Tibial artery (tissue), 4 donors: Measurements from ENCODE around the gene PLAAT3.
"Not testable (repeated sequence)": the region's sequence is repeated elsewhere in the genome, so short reads cannot be mapped to it uniquely, and the experiment has no call there.

Source experiments
- DNase-seq, 2 donors: peaks; one replicate each; pipeline ENCODE4 v3.0.0-alpha.2; 2019
- H3K27ac ChIP-seq, 2 donors: fragments of 200-600 bp; sonication (generic) in 1 of 2; 1 replicate in 1 of 2; 2 replicates in 1 of 2; pipeline ENCODE4 v1.5.1; 2018 to 2019; ENCODE audit warnings: mild to moderate bottlenecking in 1 of 2
- H3K27me3 ChIP-seq, 2 donors: fragments of 200-600 bp; sonication (generic) in 1 of 2; one replicate each; pipeline versions ENCODE4 v1.5.1 to v1.6.0; 2016 to 2019
- H3K36me3 ChIP-seq, 3 donors: fragments of 200-600 bp; sonication (generic) in 2 of 3; one replicate each; pipeline ENCODE4 v1.5.1; 2016 to 2019; ENCODE audit warnings: mild to moderate bottlenecking in 2 of 3
- H3K4me1 ChIP-seq, 4 donors: fragments of 200-600 bp; sonication (generic) in 2 of 4; 1 replicate in 3 of 4; 2 replicates in 1 of 4; pipeline ENCODE4 v1.5.1; 2016 to 2019
- H3K4me3 ChIP-seq, 2 donors: fragments of 200-600 bp; sonication (generic) in 1 of 2; 1 replicate in 1 of 2; 2 replicates in 1 of 2; pipeline ENCODE4 v1.5.1; 2018 to 2019; ENCODE audit warnings: mild to moderate bottlenecking in 2 of 2
- H3K9me3 ChIP-seq, 3 donors: fragments of 200-600 bp; sonication (generic) in 1 of 3; one replicate each; pipeline ENCODE4 v1.5.1; 2016 to 2019
- intact Hi-C: fragments of 100-400 bp; cut with DNase I; formaldehyde crosslinking; loops from one replicate; pipeline ENCODE4 v1.15.0; 2023; ENCODE audit warnings: low total_unique reads
- TF ChIP-seq, protein P1 (sequence below), 2 experiments: fragments of 200-600 bp in 1 of 2; fragments of 450-650 bp in 1 of 2; IDR thresholded peaks; one replicate each; pipeline ENCODE4 v1.5.1; 2017 to 2019; ENCODE audit warnings: antibody characterized with exemption in 2 of 2, mild to moderate bottlenecking in 1 of 2, moderate library complexity in 1 of 2

The PLAAT3 gene

DNA sequence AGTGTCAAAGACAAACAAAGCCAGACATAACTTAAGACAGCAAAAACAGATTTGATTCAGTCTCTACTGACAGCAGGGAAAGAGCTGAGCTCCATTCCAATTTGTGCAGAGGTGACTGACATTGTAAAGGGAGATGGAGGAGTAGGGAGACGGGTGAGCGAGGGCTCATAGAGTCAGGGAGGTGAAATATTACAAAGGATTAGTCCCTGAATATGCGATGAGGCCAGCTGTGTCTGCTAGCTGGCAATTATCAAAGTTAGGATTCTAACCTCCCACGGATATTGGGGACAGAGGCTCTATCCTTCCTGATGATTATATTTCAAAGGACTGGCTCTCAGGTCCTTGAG lies 59.4 kb downstream of the PLAAT3 start:
- H3K36me3 ChIP-seq = no peaks in the 10 kb centered on the region
- no peaks in the 10 kb centered on the region for H3K9me3 ChIP-seq
- H3K27me3 ChIP-seq = no peaks in the 10 kb centered on the region
- peaks cover 0 to 2% (median under 1%) of the 10 kb centered on the region in 4 donors for H3K4me1 ChIP-seq
- no peak overlapping the region for H3K27ac ChIP-seq
- H3K4me3 ChIP-seq = no peak overlapping the region
- intact Hi-C loops = no loop called here
- TF ChIP-seq, protein P1, sequence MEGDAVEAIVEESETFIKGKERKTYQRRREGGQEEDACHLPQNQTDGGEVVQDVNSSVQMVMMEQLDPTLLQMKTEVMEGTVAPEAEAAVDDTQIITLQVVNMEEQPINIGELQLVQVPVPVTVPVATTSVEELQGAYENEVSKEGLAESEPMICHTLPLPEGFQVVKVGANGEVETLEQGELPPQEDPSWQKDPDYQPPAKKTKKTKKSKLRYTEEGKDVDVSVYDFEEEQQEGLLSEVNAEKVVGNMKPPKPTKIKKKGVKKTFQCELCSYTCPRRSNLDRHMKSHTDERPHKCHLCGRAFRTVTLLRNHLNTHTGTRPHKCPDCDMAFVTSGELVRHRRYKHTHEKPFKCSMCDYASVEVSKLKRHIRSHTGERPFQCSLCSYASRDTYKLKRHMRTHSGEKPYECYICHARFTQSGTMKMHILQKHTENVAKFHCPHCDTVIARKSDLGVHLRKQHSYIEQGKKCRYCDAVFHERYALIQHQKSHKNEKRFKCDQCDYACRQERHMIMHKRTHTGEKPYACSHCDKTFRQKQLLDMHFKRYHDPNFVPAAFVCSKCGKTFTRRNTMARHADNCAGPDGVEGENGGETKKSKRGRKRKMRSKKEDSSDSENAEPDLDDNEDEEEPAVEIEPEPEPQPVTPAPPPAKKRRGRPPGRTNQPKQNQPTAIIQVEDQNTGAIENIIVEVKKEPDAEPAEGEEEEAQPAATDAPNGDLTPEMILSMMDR (IDR thresholded peaks at IDR 0.05) = no peak
- DNase-seq = no peak

DNA sequence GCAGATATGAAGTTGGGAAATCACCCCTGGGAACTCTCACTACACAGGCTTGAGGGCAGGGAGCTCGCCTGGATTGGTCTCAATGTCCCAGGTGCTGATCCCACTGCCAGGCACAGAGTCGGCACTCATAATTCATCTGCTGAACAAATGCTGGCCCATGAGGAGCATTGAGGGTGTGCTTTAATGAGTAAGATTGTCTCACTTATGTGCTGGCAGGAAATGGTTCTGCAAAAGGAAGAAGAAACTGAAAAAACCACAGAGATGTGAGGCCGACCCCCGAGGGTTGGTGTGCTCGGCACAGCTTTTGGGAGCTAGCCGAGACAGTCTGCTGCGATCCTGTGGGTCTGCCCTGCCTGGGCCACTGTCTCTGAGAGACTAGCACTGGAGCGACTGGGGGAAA lies 60.5 kb downstream of the PLAAT3 start:
- Histone ChIP-seq H3K9me3 (no peaks in the 10 kb centered on the region), H3K27me3 (no peaks in the 10 kb centered on the region), H3K4me1 (no peaks in the 10 kb centered on the region), H3K36me3 (no peaks in the 10 kb centered on the region), H3K27ac (no peak overlapping the region), H3K4me3 (no peak overlapping the region)
- intact Hi-C loops = no loop called here
- TF ChIP-seq, protein P1 (IDR thresholded peaks at IDR 0.05) = no peak
- no peak for DNase-seq

DNA sequence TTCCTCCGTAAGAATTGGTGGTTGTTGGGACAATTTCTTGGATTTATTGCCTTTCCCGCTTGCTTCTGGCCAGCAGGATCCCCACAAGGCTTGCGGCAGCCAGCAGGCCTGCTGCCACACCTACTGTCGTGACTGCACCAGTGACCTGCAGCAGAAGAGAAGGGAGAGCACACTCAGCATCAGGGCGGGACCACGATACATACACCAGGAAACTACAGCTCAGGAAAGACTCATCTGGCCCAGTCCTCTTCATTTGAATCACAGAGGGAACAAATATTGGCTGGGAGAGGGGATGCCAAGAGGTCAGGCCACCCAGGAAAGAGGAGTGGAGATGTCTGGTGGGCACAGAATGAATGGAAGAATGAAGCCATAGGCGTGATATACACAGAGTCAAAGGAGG lies 61.3 kb downstream of the PLAAT3 start:
- Histone ChIP-seq H3K9me3 (no peaks in the 10 kb centered on the region), H3K27me3 (no peaks in the 10 kb centered on the region), H3K36me3 (no peaks in the 10 kb centered on the region), H3K4me1 (no peaks in the 10 kb centered on the region), H3K27ac (no peak overlapping the region), H3K4me3 (no peak overlapping the region)
- intact Hi-C loops = no loop called here
- no peak for DNase-seq
- TF ChIP-seq, protein P1 (IDR thresholded peaks at IDR 0.05) = no peak

DNA sequence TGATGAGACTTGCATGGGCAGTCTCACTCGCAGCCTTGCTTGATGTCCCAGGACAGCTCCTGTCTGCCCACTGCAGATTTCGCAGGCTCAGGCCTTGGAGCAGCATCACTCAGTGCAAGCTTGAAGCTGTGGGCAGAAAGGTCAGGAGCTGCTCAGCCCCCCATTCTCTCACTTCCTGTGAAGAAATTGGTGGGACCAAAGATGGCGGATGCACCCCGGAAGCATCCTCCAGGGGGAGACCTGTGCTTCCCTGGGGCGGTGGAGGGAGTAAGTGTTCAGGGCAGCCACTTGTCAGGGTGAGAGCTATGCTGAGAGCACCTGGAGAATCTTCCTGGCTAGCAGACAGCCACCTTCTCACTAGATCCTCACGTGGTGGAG lies 62.4 kb downstream of the PLAAT3 start:
- H3K36me3 ChIP-seq = peaks cover 0 to under 1% (median 0%) of the 10 kb centered on the region in 3 donors
- no peaks in the 10 kb centered on the region for H3K4me1 ChIP-seq
- TF ChIP-seq, protein P1 (IDR thresholded peaks at IDR 0.05) = no peak
- no peaks in the 10 kb centered on the region for H3K27me3 ChIP-seq
- intact Hi-C loops = no loop called here
- DNase-seq = no peak
- no peak overlapping the region for H3K27ac ChIP-seq
- H3K9me3 ChIP-seq = no peaks in the 10 kb centered on the region
- no peak overlapping the region for H3K4me3 ChIP-seq

DNA sequence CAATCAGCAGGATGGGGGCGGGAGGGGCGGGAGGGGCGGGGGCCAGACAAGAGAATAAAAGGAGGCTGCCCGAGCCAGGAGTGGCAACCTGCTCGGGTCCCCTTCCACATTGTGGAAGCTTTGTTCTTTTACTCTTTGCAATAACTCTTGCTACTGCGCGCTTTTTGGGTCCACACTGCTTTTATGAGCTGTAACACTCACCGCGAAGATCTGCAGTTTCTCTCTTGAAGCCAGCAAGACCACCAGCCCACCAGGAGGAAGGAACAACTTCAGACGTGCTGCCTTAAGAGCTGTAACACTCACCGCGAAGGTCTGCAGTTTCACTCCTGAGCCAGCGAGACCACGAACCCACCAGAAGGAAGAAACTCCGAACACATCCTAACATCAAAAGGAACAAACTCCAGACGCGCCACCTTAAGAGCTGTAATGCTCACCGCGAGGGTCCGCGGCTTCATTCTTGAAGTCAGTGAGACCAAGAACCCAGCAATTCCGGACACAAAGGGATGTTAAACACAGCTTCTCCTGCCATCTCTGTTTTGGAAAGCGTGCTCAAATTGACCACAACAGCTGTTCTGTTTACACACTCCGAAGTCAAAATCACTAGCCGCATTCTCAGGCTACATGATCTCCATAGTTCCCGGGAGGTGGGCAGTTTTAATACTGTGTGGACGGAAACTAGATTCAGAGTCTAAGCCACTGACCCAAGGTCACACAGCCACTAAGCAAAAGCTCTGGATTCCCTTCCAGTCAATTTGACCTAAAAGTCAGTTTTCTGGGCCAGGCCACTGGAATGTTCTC lies 62.9 kb downstream of the PLAAT3 start:
- Histone ChIP-seq H3K9me3 (no peaks in the 10 kb centered on the region), H3K27ac (no peak overlapping the region), H3K4me1 (no peaks in the 10 kb centered on the region), H3K27me3 (no peaks in the 10 kb centered on the region), H3K4me3 (no peak overlapping the region), H3K36me3 (peaks cover 0 to 4% (median 0%) of the 10 kb centered on the region in 3 donors)
- TF ChIP-seq, protein P1 (IDR thresholded peaks at IDR 0.05) = no peak
- DNase-seq = no peak
- intact Hi-C loops = no loop called here

DNA sequence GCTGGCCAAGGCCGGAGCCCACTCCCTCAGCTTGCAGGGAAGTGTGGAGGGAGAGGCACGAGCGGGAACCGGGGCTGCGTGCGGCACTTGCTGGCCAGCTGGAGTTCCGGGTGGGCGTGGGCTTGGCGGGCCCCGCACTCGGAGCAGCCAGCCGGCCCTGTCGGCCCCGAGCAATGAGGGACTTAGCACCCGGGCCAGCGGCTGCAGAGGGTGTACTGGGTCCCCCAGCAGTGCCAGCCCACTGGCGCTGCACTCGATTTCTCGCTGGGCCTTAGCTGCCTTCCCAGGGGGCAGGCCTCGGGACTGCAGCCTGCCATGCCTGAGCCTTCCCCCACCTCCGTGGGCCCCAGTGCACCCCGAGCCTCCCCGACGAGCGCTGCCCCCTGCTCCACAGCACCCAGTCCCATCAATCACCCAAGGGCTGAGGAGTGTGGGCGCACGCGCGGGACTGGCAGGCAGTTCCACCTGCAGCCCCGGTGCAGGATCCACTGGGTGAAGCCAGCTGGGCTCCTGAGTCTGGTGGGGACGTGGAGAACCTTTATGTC lies 64.0 kb downstream of the PLAAT3 start:
- intact Hi-C loops, H3K27me3 ChIP-seq, H3K4me3 ChIP-seq, H3K27ac ChIP-seq, H3K4me1 ChIP-seq, H3K9me3 ChIP-seq, DNase-seq, H3K36me3 ChIP-seq: not testable (repeated sequence)
